Gastroesophageal sphincter (tissue), 4 donors: ENCODE measurements around the gene MYH2. TPM values are rescaled to one million over a fixed set of nuclear protein-coding genes. Genes with fewer than 3 reads are reported as not detected.
"Not testable (repeated sequence)": the region's sequence is repeated elsewhere in the genome, so short reads cannot be mapped to it uniquely, and the experiment has no call there.

Experiments used
- ATAC-seq: fragments of 150-250 bp; one replicate; pipeline ENCODE4 v1.9.1; 2016; ENCODE audit warnings: mild to moderate bottlenecking, moderate library complexity
- H3K27ac ChIP-seq, 4 donors: fragments of 200-600 bp; sonication (generic) in 3 of 4; 1 replicate in 3 of 4; 2 replicates in 1 of 4; pipeline ENCODE4 v1.5.1; 2016 to 2019
- H3K27me3 ChIP-seq: fragments of 200-600 bp; sonication (generic); one replicate; pipeline ENCODE4 v1.5.1; 2019
- H3K36me3 ChIP-seq, 2 donors: fragments of 200-600 bp; sonication (generic); one replicate each; pipeline ENCODE4 v1.5.1; 2019; ENCODE audit warnings: control low read depth in 1 of 2
- H3K4me1 ChIP-seq, 3 donors: fragments of 200-600 bp; sonication (generic); 1 replicate in 2 of 3; 2 replicates in 1 of 3; pipeline ENCODE4 v1.5.1; 2016 to 2019; ENCODE audit warnings: control low read depth in 2 of 3
- H3K4me3 ChIP-seq, 2 donors: fragments of 200-600 bp; sonication (generic); one replicate each; pipeline ENCODE4 v1.5.1; 2019; ENCODE audit warnings: mild to moderate bottlenecking in 1 of 2, moderate library complexity in 1 of 2
- H3K9me3 ChIP-seq, 3 donors: fragments of 200-600 bp; sonication (generic); one replicate each; pipeline ENCODE4 v1.5.1; 2017 to 2019; ENCODE audit warnings: control low read depth in 2 of 3
- CTCF ChIP-seq, 4 experiments: fragments of 200-600 bp in 2 of 4; fragments of 450-650 bp in 2 of 4; sonication (generic) in 1 of 4; IDR thresholded peaks; one replicate each; pipeline ENCODE4 v1.5.1; 2017 to 2019; ENCODE audit warnings: antibody characterized with exemption in 4 of 4, mild to moderate bottlenecking in 2 of 4, moderate library complexity in 2 of 4
- EP300 ChIP-seq: sonication (generic); formaldehyde crosslinking; IDR thresholded peaks from one replicate; pipeline ENCODE4 v1.6.1; 2017; ENCODE audit warnings: antibody characterized with exemption, mild to moderate bottlenecking
- POLR2A ChIP-seq, 2 donors: fragments of 450-650 bp; IDR thresholded peaks; one replicate each; pipeline ENCODE4 v1.6.1; 2017; ENCODE audit warnings: antibody characterized with exemption in 2 of 2, mild to moderate bottlenecking in 2 of 2, moderate library complexity in 1 of 2
- POLR2AphosphoS5 ChIP-seq: sonication (generic); formaldehyde crosslinking; IDR thresholded peaks from one replicate; pipeline ENCODE4 v1.6.1; 2017; ENCODE audit warnings: antibody characterized with exemption
- whole genome bisulfite sequencing, 2 donors: methylation state at CpG; one replicate each; pipeline ENCODE4 v1.1.5; 2018; ENCODE audit warnings: low coverage in 1 of 2; 5-methylcytosine and 5-hydroxymethylcytosine counted together
- total RNA-seq, 4 donors: library from RNA; depleted of rRNA; stranded (reverse); fragments of >200 nt; gene quantifications; one replicate each; pipeline ENCODE4 v1.1.0, GENCODE V29; 2016

MYH2 gene
- total RNA-seq, 4 donors from 2014 or later = 1.0 to 2.8 TPM; not detected in 2

- no peak overlapping the region for H3K27ac ChIP-seq
- no peaks in the 10 kb centered on the region for H3K4me1 ChIP-seq
- ATAC-seq = no peak
- no peaks in the 10 kb centered on the region for H3K9me3 ChIP-seq
- WGBS, 2 donors = 72 to 76% methylated on average over 4 of the region's 4 CpGs
- H3K4me3 ChIP-seq = no peak overlapping the region
- no peaks in the 10 kb centered on the region for H3K36me3 ChIP-seq
- TF ChIP-seq EP300 (no peak), POLR2A (IDR thresholded peaks at IDR 0.05) (no peak), POLR2AphosphoS5 (no peak), CTCF (IDR thresholded peaks at IDR 0.05) (no peak)
- H3K27me3 ChIP-seq = peaks cover 6% of the 10 kb centered on the region
Observed at GRCh38 chr17:10550014-10550413, 556 bp upstream of the MYH2 start.

GRCh38 chr17:10547351-10547750 is 2.1 kb downstream of the MYH2 start:
- no peak for TF ChIP-seq POLR2A (IDR thresholded peaks at IDR 0.05)
- no peak for TF ChIP-seq EP300
- no peak for TF ChIP-seq CTCF (IDR thresholded peaks at IDR 0.05)
- TF ChIP-seq POLR2AphosphoS5 = no peak
- H3K36me3 ChIP-seq = no peaks in the 10 kb centered on the region
- peaks cover 6% of the 10 kb centered on the region for H3K27me3 ChIP-seq
- H3K4me1 ChIP-seq = no peaks in the 10 kb centered on the region
- no peak overlapping the region for H3K4me3 ChIP-seq
- ATAC-seq = no peak
- 70 to 76% methylated on average over 5 to 6 of the region's 6 CpGs for WGBS, 2 donors
- H3K27ac ChIP-seq = no peak overlapping the region
- H3K9me3 ChIP-seq = no peaks in the 10 kb centered on the region

GRCh38 chr17:10543486-10543885 is 6.0 kb downstream of the MYH2 start:
- peaks cover 0 to 17% (median 0%) of the 10 kb centered on the region in 3 donors for H3K9me3 ChIP-seq
- H3K4me3 ChIP-seq, H3K4me1 ChIP-seq, H3K36me3 ChIP-seq, H3K27me3 ChIP-seq, ATAC-seq, H3K27ac ChIP-seq: not testable (repeated sequence)
- 67 to 70% methylated on average over 3 to 5 of the region's 5 CpGs for WGBS, 2 donors

- H3K4me1 ChIP-seq, H3K27ac ChIP-seq, H3K27me3 ChIP-seq, ATAC-seq, H3K36me3 ChIP-seq, H3K4me3 ChIP-seq: not testable (repeated sequence)
- H3K9me3 ChIP-seq = peaks cover 0 to 17% (median 0%) of the 10 kb centered on the region in 3 donors
- 81 to 97% methylated on average over 6 of the region's 6 CpGs for WGBS, 2 donors
Observed at GRCh38 chr17:10541179-10541578, 8.3 kb downstream of the MYH2 start.

GRCh38 chr17:10532026-10532425 is 17.4 kb downstream of the MYH2 start:
- Histone ChIP-seq H3K9me3 (no peaks in the 10 kb centered on the region), H3K27me3 (no peaks in the 10 kb centered on the region), H3K36me3 (no peaks in the 10 kb centered on the region), H3K4me3 (no peak overlapping the region), H3K4me1 (no peaks in the 10 kb centered on the region), H3K27ac (no peak overlapping the region)
- ATAC-seq = no peak
- WGBS, 2 donors = 69% methylated on average over 1 of the region's 1 CpG; no CpG with 5 or more reads in 1 of the 2 donors
- no peak for TF ChIP-seq POLR2A (IDR thresholded peaks at IDR 0.05)
- no peak for TF ChIP-seq CTCF (IDR thresholded peaks at IDR 0.05)
- no peak for TF ChIP-seq POLR2AphosphoS5
- TF ChIP-seq EP300 = no peak

GRCh38 chr17:10527419-10527818 is 22.0 kb downstream of the MYH2 start:
- Histone ChIP-seq H3K9me3 (no peaks in the 10 kb centered on the region), H3K27me3 (no peaks in the 10 kb centered on the region), H3K36me3 (no peaks in the 10 kb centered on the region), H3K27ac (no peak overlapping the region), H3K4me3 (no peak overlapping the region), H3K4me1 (no peaks in the 10 kb centered on the region)
- no peak for ATAC-seq
- WGBS, 2 donors = 88 to 91% methylated on average over 4 to 6 of the region's 6 CpGs
- no peak for TF ChIP-seq POLR2A (IDR thresholded peaks at IDR 0.05)
- TF ChIP-seq CTCF (IDR thresholded peaks at IDR 0.05) = no peak
- TF ChIP-seq POLR2AphosphoS5 = no peak
- no peak for TF ChIP-seq EP300
